Esophagus squamous epithelium (tissue), 5 donors: ENCODE measurements around the gene ABLIM3. TPM values are rescaled to one million over a fixed set of nuclear protein-coding genes. Genes with fewer than 3 reads are reported as not detected.

Experiments
- DNase-seq: peaks from one replicate; lab custom pipeline; 2025; lab: John Stamatoyannopoulos, UW
- H3K27ac ChIP-seq, 4 donors: fragments of 200-600 bp; sonication (generic); one replicate each; pipeline ENCODE4 v1.5.1; 2016 to 2019; ENCODE audit warnings: mild to moderate bottlenecking in 1 of 4
- H3K27me3 ChIP-seq, 4 donors: fragments of 200-600 bp; sonication (generic); 1 replicate in 3 of 4; 2 replicates in 1 of 4; pipeline versions ENCODE4 v1.5.1 to v1.6.0; 2017 to 2021; ENCODE audit warnings: antibody characterized with exemption in 1 of 4
- H3K36me3 ChIP-seq, 3 donors: fragments of 200-600 bp; sonication (generic); one replicate each; pipeline ENCODE4 v1.5.1; 2016 to 2019
- H3K4me1 ChIP-seq, 3 donors: fragments of 200-600 bp; sonication (generic); one replicate each; pipeline ENCODE4 v1.5.1; 2017 to 2019
- H3K4me3 ChIP-seq, 4 donors: fragments of 200-600 bp; sonication (generic); 1 replicate in 3 of 4; 2 replicates in 1 of 4; pipeline ENCODE4 v1.5.1; 2016 to 2019; ENCODE audit warnings: mild to moderate bottlenecking in 2 of 4, moderate library complexity in 1 of 4
- H3K9me3 ChIP-seq, 3 donors: fragments of 200-600 bp; sonication (generic); one replicate each; pipeline ENCODE4 v1.5.1; 2016 to 2019
- CTCF ChIP-seq, 6 experiments: fragments of 450-650 bp in 4 of 6; fragments of 200-600 bp in 2 of 6; sonication (generic) in 2 of 6; IDR thresholded peaks; one replicate each; pipeline ENCODE4 v1.5.1; 2016 to 2019; ENCODE audit warnings: antibody characterized with exemption in 6 of 6, mild to moderate bottlenecking in 4 of 6, moderate library complexity in 4 of 6
- POLR2A ChIP-seq, 4 donors: fragments of 450-650 bp; IDR thresholded peaks; one replicate each; pipeline ENCODE4 v1.6.1; 2017; ENCODE audit warnings: antibody characterized with exemption in 4 of 4, mild to moderate bottlenecking in 4 of 4, moderate library complexity in 3 of 4
- WGBS, 2 donors: methylation state at CpG; one replicate each; pipeline ENCODE4 v1.1.5; 2018; 5-methylcytosine and 5-hydroxymethylcytosine counted together
- intact Hi-C: fragments of 100-400 bp; cut with DNase I; formaldehyde crosslinking; loops from one replicate; pipeline ENCODE4 v1.15.0; 2022
- total RNA-seq, 4 donors: library from RNA; depleted of rRNA; stranded (reverse); fragments of >200 nt; gene quantifications; one replicate each; pipeline ENCODE4 v1.1.0, GENCODE V29; 2016
- donor health status: DM: yes; HTN: yes; CAD: no.

ABLIM3 gene
- total RNA-seq, 4 donors from 2014 or later = 10.6 to 47.7 (median 27.1) TPM

- WGBS, 2 donors = 26 to 60% methylated on average over 1 of the region's 1 CpG
- peaks cover 1 to 50% (median 15%) of the 10 kb centered on the region in 3 donors for H3K4me1 ChIP-seq
- H3K4me3 ChIP-seq = no peak overlapping the region
- H3K27ac ChIP-seq = no peak overlapping the region
- no peaks in the 10 kb centered on the region for H3K9me3 ChIP-seq
- DNase-seq = no peak
- H3K27me3 ChIP-seq = no peaks in the 10 kb centered on the region
- TF ChIP-seq POLR2A (IDR thresholded peaks at IDR 0.05) = no peak
- TF ChIP-seq CTCF (IDR thresholded peaks at IDR 0.05) = no peak
- intact Hi-C loops = no loop called here
- no peaks in the 10 kb centered on the region for H3K36me3 ChIP-seq
These were observed 138.8 kb downstream of the ABLIM3 start for GRCh38 chr5:149280124-149280523.

- peak overlapping the region in 1 of 4 donors; percentile 5 for H3K27ac ChIP-seq
These were observed 139.5 kb downstream of the ABLIM3 start for GRCh38 chr5:149280802-149281201.

GRCh38 chr5:149282027-149282965 lies 141.0 kb downstream of the ABLIM3 start:
- intact Hi-C loops = no loop called here
- no peak overlapping the region for H3K4me3 ChIP-seq
- no peak for TF ChIP-seq CTCF (IDR thresholded peaks at IDR 0.05)
- no peak for TF ChIP-seq POLR2A (IDR thresholded peaks at IDR 0.05)
- no peaks in the 10 kb centered on the region for H3K27me3 ChIP-seq
- H3K4me1 ChIP-seq = peaks cover 0 to 55% (median 22%) of the 10 kb centered on the region in 3 donors
- no peaks in the 10 kb centered on the region for H3K9me3 ChIP-seq
- no peak for DNase-seq
- 72 to 77% methylated on average over 8 of the region's 12 CpGs for WGBS, 2 donors
- peak overlapping the region in 1 of 4 donors; percentile 14 for H3K27ac ChIP-seq
- no peaks in the 10 kb centered on the region for H3K36me3 ChIP-seq

More at GRCh38 chr5:149280802-149281201, 139.5 kb downstream of the ABLIM3 start:
- no peaks in the 10 kb centered on the region for H3K27me3 ChIP-seq
- H3K4me1 ChIP-seq = peaks cover 0 to 55% (median 22%) of the 10 kb centered on the region in 3 donors
- DNase-seq = no peak
- no peaks in the 10 kb centered on the region for H3K36me3 ChIP-seq
- intact Hi-C loops = no loop called here
- 82 to 93% methylated on average over 4 of the region's 4 CpGs for WGBS, 2 donors
- no peak for TF ChIP-seq CTCF (IDR thresholded peaks at IDR 0.05)
- TF ChIP-seq POLR2A (IDR thresholded peaks at IDR 0.05) = no peak
- H3K4me3 ChIP-seq = no peak overlapping the region
- no peaks in the 10 kb centered on the region for H3K9me3 ChIP-seq

DNA sequence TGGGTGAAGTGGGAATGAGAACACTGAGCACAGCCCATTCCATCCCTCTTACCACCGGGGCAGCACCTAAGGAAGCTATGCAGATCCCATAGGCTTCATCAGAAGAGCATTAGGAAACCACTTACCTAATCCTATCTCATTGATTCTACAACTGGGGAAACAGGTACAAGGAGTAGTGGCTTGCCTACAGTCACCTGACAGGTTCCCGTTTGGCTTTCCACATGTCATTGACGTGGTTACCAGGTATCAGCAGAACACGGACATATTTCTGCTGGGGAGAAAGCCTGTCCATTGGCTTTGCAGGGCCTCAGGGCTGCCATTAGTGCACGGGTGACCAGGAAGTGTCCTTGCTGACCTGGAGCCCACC lies 141.7 kb downstream of the ABLIM3 start:
- no peak for DNase-seq
- no peaks in the 10 kb centered on the region for H3K27me3 ChIP-seq
- peaks cover 0 to 50% (median 22%) of the 10 kb centered on the region in 3 donors for H3K4me1 ChIP-seq
- no peaks in the 10 kb centered on the region for H3K9me3 ChIP-seq
- no peak overlapping the region for H3K27ac ChIP-seq
- no peaks in the 10 kb centered on the region for H3K36me3 ChIP-seq
- intact Hi-C loops = no loop called here
- TF ChIP-seq CTCF (IDR thresholded peaks at IDR 0.05) (no peak), POLR2A (IDR thresholded peaks at IDR 0.05) (no peak)
- 60 to 93% methylated on average over 2 to 5 of the region's 5 CpGs for WGBS, 2 donors
- no peak overlapping the region for H3K4me3 ChIP-seq
